GM19372 (cell line): ENCODE measurements around the gene KCNMA1.

Source experiments
- ATAC-seq: cut with Tn5 transposase; IDR thresholded peaks from one replicate; pipeline ENCODE4 v1.9.1; 2021; ENCODE audit warnings: mild to moderate bottlenecking, low read depth, moderate library complexity; ENCODE audit not compliant: unreplicated experiment

KCNMA1 gene

DNA sequence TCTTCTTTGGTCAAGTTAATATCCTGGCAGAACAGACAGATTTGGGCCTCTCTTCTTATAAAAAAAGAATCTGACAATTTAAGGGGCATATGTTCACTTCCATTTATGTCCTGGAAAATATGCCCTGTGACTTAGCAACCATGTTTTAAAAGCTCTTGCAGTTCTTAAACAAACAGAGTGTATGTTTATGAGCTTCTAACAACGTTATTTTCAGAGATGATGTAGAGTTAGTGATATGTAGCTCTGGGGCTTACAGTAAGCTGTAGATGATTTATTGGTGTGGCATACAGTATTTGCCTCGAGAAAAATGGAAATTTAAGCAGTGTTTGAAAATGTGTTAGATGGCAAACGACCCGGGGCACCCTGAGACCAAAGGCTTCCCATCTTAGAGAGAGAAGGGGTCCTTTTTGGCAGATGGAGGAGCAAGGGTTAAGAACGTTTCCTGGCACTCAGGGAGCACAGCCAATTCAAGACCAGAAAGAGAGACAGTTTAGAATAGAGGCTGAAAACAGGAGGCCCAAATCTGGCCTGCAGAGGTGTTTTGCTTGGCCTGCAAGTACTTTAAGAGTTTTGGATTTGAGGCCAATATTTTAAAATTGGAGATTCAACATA is 397.5 kb downstream of the KCNMA1 start:
- ATAC-seq = no peak

DNA sequence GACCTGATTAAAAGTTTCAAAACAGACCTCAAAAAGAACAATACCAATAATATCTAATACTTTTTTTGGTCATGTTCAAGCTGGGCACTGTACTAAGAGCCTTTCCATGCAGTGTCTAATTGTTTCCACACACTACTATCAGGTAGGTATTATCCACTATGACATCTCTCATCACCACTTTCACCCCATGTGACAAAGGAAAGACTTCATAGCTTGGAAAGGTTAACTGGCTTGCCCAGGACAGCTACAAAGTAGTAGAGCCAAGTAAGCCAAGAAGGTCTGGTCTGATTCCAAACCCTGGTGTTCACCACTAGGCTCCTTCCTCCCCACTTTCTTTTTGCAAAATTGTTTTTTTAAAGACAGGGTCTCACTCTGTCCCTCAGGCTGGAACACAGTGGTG is 400.5 kb downstream of the KCNMA1 start:
- no peak for ATAC-seq

DNA sequence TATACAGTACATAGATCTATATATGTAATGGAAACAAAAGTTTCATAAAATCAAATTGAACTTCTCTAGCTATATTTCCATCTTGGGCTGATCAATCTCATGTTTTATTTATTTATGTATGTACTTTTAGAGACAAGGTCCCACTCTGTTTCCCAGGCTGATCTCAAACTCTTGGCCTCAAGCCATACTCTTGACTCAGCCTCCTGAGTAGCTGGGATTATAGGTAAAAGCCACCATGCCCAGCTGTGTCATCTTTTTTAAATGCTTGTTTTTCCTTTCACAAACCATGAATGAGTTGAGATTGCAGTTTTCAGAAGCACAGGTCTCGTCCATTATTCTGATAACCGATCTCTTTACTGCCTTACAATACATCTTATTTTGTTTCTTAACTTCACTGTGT is 400.9 kb downstream of the KCNMA1 start:
- ATAC-seq = no peak

DNA sequence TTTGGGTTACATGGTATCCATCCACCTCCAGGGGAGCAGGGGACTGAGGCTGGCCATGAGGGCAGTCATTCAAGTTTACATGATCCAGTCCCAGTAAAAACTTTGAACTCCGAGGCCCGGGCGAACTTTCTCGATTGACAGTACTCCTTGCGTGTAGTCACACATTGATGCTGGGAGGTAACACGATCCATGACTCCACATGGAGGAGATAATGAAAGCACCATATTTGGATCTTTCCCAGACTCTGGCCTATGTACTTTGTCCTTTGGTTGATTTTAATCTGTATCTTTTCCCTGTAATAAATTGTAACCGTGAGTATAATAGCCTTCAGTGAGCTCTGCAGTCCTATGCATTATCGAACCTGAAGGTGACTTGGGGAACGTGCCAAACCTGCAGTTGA is 401.6 kb downstream of the KCNMA1 start:
- no peak for ATAC-seq

DNA sequence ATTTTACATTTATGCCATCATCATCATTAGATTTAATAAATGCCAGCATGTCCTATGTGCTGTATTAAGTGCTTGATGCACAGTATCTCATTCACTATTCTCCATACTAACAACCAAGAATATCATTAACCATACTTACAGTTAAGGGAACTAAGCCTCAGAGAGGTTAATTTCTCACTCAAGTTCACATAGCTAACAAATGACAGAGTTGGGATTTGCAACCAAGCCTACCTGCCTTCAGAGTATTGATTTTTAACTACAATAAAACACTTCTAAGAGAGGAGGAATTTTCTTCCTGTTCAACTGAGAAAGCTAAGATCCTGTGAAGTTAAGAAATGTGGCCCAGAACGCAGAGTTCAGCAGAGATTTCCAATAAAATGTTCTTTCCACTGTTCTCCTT is 403.0 kb downstream of the KCNMA1 start:
- no peak for ATAC-seq

DNA sequence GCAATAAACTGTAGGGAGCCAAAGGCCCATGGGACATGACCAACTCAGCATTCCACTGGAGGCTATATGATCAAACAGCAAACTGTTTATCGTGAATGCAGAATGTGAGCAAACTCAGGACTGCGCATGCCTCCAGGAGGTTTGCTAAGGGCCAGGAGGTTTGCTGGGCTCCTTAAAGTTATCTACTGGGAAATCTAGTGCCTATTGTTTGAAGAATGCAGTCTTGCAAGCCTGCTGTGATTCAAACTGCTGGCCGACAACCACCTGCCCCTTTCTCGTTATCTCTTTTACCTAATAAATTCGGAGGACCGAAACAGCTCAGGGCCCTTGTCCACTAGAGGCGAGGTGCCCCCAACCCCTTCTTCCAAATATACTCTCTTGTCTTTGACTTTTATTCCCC is 404.1 kb downstream of the KCNMA1 start:
- ATAC-seq = no peak

DNA sequence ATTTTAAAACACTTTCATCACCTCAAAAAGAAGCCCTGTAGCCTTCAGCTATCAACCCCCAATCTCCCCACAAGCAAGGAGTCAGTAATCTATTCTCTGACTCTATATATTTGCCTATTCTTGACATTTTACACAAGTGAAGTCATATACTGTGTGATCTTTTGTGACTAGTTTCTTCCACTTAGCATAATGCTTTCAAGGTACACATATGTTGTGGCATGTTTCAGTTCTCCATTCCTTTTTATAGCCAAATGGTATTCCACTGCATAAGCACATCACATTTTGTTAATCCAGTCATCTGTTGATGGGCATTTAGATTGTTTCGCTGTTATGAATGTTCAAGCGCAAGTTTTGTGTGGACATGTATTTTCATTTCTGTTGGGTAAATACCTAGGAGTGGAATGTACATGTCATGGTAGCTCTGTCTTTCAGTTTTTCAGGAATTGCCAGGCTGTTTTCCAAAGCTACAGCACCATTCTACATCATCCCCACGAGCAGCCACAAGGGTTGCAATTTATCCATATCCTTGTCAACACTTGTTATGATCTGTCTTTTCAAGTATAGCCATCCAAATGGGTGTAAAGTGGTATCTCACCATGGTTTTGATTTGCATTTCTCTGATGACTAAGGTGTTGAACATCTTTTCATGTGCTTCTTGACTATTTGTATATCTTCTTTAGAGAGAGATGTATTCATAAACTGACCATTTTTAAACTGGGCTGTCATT is 405.6 kb downstream of the KCNMA1 start:
- no peak for ATAC-seq

DNA sequence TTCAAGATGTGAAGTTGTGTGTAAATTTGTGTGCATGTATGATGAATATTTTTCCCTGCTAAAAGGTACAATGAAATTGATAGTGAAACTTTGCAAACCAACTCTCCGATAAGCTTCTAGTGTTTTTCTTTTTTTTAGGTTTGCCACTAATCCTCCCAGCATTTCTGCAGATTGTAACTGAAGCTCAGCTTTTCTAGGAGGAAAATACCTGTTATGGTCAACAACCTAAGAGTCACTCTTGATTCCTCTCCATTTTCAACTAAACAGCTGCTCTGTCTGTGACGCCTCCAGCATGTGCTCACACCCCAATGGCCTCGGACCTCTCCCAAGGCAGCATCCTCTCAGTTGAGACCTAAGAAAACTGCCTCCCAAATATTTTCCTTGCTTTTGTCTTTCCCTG is 406.2 kb downstream of the KCNMA1 start:
- no peak for ATAC-seq

DNA sequence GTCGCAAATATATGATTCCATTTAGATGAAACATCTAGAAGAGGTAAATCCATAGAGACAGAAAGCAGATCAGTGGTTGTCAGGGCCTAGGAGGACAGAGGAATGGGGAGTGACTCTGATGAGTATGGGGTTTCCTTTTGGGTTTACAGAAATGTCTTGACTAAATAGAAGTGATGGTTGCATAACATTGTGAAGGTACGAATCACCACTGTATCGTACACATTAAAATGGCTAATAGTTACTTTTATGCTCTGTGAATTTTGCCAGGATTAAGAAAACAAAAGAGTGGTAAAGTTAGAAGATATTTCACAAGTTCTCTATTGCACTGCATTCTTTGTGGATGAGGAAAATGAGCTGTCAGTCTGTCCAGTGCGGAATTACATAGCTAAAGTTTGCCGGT is 407.4 kb downstream of the KCNMA1 start:
- ATAC-seq = no peak

DNA sequence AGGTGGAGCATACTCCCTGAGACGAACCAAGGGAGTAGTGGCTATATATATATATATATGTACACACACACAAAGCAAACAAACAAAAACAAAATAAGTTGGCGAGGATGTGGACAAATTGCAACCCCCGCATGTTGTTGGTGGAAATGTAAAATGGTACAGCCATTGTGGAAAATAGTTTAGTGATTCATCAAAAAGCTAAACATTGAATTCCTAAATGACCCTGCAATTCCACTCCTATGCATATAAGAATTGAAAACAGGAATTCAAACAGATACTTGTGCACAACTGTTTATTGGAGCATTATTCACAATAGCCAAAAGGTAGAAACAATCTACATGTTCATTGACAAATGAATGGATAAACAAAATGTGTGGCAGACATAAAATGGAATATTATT is 407.9 kb downstream of the KCNMA1 start:
- no peak for ATAC-seq

DNA sequence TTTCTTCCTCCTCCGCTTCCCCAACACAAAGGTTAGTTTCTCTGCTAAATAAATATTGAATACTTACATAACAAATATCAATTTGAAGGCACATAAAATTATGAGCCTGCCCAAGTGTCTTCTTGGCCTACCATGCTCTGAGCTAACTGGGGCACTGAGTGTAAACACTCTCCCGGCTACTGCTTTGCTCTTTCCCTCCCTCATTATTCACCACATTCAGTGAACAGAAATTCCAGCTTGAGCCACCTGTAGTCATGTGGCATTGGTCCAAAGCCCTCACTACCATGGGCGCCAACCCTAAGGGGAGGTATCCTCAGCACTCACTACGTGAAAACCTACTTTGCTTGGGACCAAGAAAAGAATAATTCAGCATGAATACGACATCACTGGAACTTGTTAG is 409.0 kb downstream of the KCNMA1 start:
- no peak for ATAC-seq

DNA sequence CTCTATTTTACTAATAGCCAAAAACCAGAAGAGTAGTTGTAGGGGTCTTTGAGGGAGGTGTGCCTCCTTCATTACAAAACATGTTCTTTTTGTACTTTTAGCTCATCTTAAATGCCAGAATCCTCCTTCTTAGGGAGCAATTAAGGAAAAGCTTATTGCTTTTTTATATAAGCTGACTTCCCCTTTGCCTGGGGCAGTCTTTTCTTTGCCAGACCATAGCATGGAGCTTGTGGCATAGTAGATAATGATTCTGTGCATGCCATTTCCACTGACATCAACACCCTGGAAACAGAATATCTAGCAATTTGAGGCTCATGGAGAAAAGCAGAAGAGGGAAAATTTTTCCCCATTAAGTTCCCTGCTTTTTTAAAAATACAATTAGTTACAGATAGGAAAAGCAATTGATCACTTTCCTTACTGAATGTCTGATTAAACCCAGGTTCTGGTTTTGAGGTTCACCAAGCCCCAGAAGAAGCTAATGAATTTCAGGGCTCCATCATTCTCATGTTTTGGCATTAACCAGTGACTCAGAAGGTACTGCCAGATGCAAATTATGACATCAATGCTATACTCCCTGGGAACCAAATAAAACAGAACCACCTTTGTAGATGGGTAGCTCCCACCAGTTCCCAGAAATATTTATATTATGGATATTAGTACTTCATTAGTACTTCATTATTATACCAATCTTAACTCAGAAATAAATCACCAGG is 410.6 kb downstream of the KCNMA1 start:
- ATAC-seq = no peak

DNA sequence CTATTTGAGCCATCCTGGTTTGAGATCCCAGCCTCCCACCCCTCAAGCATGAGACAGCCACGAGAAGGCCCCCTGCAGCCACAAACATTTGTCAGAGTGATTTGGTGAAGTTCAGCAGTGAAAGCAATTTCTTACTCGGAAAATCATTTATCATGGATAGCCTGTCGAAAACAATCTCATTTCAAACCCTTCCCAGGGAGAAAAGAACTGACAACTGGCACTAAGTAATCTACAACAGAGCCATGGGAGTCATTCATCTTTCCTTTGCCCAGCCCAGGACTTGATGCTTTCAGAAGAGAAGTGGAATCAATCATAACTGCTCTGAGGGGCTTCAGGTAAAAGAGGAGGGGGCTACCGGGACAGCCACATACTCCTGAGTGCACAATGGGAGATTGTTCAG is 411.2 kb downstream of the KCNMA1 start:
- no peak for ATAC-seq

DNA sequence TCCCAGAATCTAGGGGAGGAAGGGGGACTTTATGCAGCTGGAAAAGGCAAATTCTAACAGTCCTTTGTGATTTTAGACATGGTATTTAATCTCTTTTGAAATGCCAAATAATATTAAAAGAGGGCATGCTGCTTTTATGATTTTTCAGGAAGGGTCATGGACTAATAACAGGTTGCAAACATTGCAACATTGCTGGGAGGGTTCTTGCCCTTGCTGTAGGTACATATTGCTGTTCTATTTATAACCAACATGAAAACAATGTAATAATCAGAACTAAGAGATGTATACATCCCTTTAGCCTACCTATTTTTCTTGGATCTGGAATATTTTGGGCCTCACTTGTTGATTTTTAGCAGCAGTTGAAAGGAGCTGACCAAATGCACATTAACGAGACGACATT is 411.6 kb downstream of the KCNMA1 start:
- ATAC-seq = no peak

DNA sequence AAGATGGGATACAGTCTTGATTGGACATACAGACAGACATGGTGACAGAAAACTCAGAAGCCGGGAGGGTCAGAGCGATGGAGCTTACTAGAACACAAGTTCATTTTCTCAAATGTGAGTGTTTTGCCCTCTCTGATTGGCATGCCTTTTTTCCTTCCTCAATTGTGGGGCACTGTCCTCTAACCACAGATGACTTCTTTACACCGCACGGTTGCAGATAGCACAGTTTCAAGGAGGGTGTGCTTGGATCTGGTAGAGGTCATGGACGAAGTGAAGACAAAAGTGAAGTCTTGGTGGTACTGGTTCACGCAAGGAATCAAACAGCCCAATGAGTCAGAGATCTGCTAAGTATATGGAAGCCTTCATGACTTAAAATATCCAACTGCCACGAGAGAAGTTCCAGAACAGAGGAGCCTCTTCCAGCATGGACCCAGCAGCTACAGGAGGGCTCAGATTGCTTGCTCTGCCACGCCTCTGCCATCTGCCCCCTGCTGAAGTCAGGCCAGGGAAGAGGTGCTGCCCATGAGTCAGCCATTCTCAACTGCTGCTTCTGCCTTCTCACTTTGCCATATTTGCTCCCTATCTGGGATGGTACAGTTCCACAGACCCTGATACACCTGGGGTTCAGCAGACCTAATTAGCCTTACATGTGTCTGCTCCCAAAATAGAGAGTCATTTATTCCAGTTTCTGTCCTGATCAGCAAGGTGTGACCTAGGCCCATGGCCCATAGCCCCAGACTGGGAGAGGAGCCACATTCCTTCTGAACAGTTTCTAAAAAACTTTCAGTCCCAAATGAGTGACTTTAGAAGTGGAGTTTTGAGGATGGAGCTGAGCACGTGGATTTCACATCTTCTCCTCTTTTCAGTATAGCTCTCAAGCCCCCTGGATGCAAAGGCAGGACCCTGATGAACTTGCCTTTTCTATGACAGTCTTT is 413.8 kb downstream of the KCNMA1 start:
- no peak for ATAC-seq

DNA sequence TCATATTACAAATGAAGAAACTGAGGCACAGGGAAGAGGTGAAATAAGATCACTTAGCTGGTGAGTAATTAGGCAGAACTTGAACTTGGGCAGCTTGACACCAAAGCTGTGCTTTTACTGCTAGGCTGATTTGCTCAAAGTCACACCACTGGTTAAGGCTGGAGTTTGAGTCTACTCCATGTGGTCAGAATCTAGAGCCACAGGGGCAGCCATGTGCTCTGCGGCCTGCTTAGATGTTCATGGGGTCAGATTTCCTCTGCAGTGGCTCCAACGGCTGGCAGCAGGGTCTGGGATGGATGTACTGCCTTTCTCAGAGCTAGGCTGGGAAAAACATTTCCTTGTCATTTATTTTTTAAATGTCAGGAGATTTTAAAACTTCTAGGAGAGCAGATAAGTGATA is 417.5 kb downstream of the KCNMA1 start:
- no peak for ATAC-seq

DNA sequence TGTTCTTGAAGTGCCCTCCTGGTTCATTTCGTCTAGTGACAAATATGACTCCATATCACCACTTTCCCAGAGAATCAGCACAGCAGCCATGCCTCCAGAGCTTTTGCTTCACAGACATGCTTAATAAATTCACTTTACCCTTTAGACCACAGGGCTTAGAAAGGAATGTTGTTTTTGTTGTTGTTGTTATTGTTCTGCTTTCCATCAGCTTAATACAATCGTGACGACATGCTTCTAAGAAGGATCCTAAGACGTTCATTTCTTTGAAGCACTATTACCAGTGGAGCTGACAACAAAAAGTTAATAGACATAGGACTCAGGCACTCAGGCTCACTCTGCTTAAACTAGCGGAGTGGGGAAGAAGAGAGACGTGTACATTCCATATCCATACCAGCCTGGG is 418.6 kb downstream of the KCNMA1 start:
- ATAC-seq = no peak

DNA sequence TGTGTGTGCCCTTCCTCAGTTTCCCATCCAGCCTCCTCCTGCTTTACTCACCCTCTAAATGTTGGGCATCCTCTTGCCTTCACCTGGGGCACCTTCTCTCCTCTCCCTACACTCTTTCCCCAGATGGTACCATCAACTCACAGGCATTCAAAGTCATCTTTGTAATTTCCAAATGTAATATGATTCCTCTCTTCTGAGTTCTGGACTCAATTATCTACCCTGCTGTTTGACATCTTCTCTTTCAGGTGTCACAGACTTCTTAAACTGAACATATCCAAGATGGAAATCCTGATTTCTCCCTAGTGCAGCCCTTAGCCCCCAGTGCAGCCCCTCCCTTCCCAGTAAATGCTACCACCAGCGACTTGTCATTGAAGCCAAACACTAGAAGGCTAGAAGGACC is 422.8 kb downstream of the KCNMA1 start:
- ATAC-seq = no peak

DNA sequence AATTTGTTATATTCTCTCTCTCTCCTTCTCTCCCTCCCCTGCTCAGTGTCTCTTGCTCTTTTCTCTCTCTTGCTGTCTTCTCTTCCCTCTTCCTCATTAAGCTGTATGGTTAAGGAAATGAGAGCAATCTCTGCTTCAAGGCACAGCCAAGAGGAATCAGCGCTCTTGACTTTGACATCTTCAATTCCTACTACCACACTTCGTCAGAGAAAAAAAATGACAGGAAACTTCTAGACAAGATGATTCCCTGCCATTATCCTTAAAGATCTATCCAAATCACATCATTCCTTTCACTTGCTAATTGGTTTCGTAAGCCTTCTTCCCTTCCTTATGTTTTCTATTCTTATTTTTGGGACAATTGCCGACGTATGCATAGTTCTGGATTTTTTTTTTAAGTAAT is 425.0 kb downstream of the KCNMA1 start:
- no peak for ATAC-seq

DNA sequence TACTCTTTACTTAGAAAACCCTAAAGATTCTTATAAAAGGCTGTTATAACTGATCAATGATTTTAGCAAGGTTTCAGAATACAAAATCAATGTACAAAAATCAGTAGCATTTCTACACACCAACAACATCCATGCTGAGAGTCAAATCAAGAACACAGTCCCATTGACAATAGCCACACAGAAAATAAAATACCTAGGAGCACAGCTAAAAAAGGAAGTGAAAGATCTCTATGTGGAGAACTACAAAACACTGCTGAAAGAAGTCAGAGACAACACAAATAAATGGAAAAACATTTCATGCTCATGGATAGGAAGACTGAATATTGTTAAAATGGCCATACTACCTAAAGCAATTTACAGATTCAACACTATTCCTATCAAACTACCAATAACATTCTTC is 427.0 kb downstream of the KCNMA1 start:
- ATAC-seq = no peak

DNA sequence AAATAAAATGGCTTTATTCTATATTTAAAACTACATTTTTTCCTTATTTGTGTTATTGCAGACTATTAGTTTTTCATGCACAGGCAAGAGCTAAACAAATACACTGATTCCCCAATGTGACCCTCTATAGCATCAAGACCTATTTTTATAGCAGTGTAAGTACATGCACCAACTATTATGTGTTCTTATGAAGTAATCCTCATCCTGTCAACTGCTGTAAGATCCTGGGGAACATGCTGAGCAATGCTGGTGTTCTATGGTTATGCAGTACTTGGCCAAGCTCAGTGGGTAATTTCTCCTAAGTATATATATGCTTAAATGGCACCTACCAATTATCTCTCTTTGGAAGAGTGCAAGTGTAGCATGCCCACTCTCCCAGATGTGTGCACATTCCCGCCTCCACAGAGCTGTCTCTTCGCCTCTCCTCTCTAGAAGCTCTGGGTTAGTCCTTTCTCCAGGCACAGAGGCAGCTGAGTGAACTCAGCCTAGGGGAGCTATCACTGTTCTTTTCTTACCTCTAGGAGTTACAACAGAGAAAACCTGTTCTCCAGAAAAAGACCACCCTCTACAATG is 428.8 kb downstream of the KCNMA1 start:
- no peak for ATAC-seq
